ENCODE measurements around the gene PANK4.

Gene PANK4

GRCh38 chr1:2528016-2528415 lies 1.6 kb upstream of the PANK4 start:
- no peak for DNase-seq

- no peak for DNase-seq
Observed at GRCh38 chr1:2527556-2527860, 1.1 kb upstream of the PANK4 start.

- DNase-seq = no peak
Observed at GRCh38 chr1:2526824-2527555, 594 bp upstream of the PANK4 start.

- no peak for DNase-seq
Observed at GRCh38 chr1:2525572-2525919, 850 bp downstream of the PANK4 start.

GRCh38 chr1:2523891-2524609 lies 2.3 kb downstream of the PANK4 start:
- DNase-seq = no peak

GRCh38 chr1:2523191-2523890 lies 3.1 kb downstream of the PANK4 start:
- DNase-seq = no peak

- no peak for DNase-seq
Observed at GRCh38 chr1:2522230-2522629, 4.2 kb downstream of the PANK4 start.

GRCh38 chr1:2520806-2521205 lies 5.6 kb downstream of the PANK4 start:
- DNase-seq = no peak

GRCh38 chr1:2520206-2520605 lies 6.2 kb downstream of the PANK4 start:
- DNase-seq = no peak

GRCh38 chr1:2519729-2520128 lies 6.7 kb downstream of the PANK4 start:
- DNase-seq = no peak

GRCh38 chr1:2519029-2519685 lies 7.2 kb downstream of the PANK4 start:
- no peak for DNase-seq

GRCh38 chr1:2518528-2518927 lies 7.9 kb downstream of the PANK4 start:
- no peak for DNase-seq

GRCh38 chr1:2517966-2518365 lies 8.4 kb downstream of the PANK4 start:
- no peak for DNase-seq

- no peak for DNase-seq
Observed at GRCh38 chr1:2516946-2517345, 9.4 kb downstream of the PANK4 start.

- no peak for DNase-seq
Observed at GRCh38 chr1:2516124-2516523, 10.3 kb downstream of the PANK4 start.

GRCh38 chr1:2515763-2516080 lies 10.7 kb downstream of the PANK4 start:
- DNase-seq = no peak

GRCh38 chr1:2514863-2515762 lies 11.3 kb downstream of the PANK4 start:
- DNase-seq = no peak

- no peak for DNase-seq
Observed at GRCh38 chr1:2513939-2514652, 12.3 kb downstream of the PANK4 start.

- no peak for DNase-seq
Observed at GRCh38 chr1:2512862-2513421, 13.5 kb downstream of the PANK4 start.

GRCh38 chr1:2510366-2511155 lies 15.8 kb downstream of the PANK4 start:
- DNase-seq = no peak

- DNase-seq = no peak
Observed at GRCh38 chr1:2509589-2509988, 16.8 kb downstream of the PANK4 start.
